ENCODE data around the gene FAM124A. TPM values are rescaled to one million over a fixed set of nuclear protein-coding genes. Genes with fewer than 3 reads are reported as not detected.

FAM124A gene
- total and polyA plus RNA-seq, 3 experiments from 2014 or later: 0.13 TPM; not detected in 2

DNA sequence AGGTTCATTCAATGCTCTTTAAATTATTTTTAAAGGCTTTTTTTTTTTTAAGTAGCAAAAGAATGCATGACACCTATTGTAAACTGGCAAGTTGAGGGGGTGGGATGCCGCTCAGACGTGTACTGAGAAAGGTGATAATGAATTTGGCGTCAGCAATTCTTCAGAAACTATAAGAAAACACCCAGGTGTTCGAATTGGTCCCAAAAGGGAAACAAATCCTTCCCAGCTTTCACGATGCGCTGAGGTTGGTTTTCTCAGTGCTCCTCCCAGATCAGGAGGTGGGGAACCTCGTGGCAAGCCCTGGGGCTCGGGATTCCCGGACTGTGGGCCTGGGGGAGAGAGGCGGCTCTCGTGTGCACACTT, 543 bp upstream of the FAM124A start:
- Histone ChIP-seq H3K27me3 (ENCODE audit: insufficient read depth, low read length, poor library complexity, severe bottlenecking) (peaks cover 24% of the 10 kb centered on the region), H3K4me3 (ENCODE audit: low read length) (peak overlapping the region; percentile 59), H3K4me1 (ENCODE audit: insufficient read depth, low read length) (no peaks in the 10 kb centered on the region), H3K9me3 (ENCODE audit: low read length) (no peaks in the 10 kb centered on the region), H3K27ac (ENCODE audit: low read depth, low read length) (no peak overlapping the region), H3K36me3 (ENCODE audit: insufficient read depth, low read length) (no peaks in the 10 kb centered on the region)
- peak overlapping the region in 1 of 8 donors; percentile 52 for H3K27ac Mint-ChIP-seq
- peaks cover 0 to 16% (median 3%) of the 10 kb centered on the region in 3 donors for H3K4me1 Mint-ChIP-seq
- no peaks in the 10 kb centered on the region for H3K36me3 Mint-ChIP-seq
- H3K9me3 Mint-ChIP-seq: no peaks in the 10 kb centered on the region
- DNase-seq: no peak
- POLR2A ChIA-PET: no interaction called here
- peak overlapping the region; percentile 44 to 84 (median 68) for H3K4me3 Mint-ChIP-seq
- CTCF ChIA-PET: no interaction called here
- H3K27me3 Mint-ChIP-seq: peaks cover 49 to 76% of the 10 kb centered on the region in 2 donors

DNA sequence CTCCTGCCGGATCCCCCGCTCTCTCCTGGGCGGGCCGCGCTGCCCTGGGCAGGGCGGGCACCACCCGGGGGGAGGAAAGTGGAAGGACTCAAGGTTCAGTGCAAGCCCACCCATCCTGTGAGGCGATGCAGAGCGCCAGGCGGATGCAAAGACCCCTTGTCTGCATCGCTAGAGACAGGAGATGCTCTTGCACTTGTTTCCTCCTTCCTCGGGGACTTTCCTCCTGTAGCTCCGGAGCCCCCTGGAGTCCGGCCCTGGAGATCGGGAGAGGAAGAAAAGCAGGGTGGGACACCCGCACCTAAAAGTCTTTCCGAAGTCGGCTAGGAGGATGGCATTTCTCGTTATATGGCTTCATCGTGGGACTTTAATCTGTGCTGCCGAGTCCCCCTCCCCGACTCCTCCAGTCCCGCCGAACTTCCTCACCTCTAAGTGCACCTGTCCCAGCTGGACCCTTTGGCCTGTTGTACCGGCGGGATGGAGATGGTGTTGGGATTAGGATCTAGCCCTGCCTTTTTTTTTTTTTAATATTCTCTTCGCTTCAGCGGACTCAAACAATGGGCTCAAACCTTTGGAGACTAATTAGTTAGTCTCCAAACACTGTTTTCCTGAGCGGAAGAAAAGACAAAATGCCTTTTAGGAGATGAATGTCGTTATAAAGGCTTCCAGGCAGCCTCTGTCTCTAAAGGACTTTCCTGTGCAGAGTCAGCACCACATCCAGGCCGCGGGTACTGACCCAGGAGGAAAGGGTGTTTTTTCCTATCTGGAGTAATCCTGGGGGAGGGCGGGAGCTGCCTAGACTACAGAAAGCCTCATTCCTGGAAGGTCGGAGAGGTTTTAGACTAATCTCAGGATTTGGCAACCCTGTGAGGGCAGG, 725 bp downstream of the FAM124A start:
- Histone ChIP-seq H3K9me3 (ENCODE audit: low read length) (no peaks in the 10 kb centered on the region), H3K36me3 (ENCODE audit: insufficient read depth, low read length) (no peaks in the 10 kb centered on the region), H3K27ac (ENCODE audit: low read depth, low read length) (no peak overlapping the region), H3K4me1 (ENCODE audit: insufficient read depth, low read length) (no peaks in the 10 kb centered on the region), H3K4me3 (ENCODE audit: low read length) (no peak overlapping the region), H3K27me3 (ENCODE audit: insufficient read depth, low read length, poor library complexity, severe bottlenecking) (peaks cover 32% of the 10 kb centered on the region)
- POLR2A ChIA-PET: interaction anchor here (0.7 kb wide), 1 partner anchor 33 kb away, joined by 4 read pairs; no protein-coding TSS in a partner anchor
- Mint-ChIP-seq H3K4me1 (peaks cover 0 to 16% (median 3%) of the 10 kb centered on the region in 3 donors), H3K27me3 (peaks cover 47 to 70% of the 10 kb centered on the region in 2 donors), H3K36me3 (no peaks in the 10 kb centered on the region), H3K4me3 (peak overlapping the region; percentile 45 to 71 (median 62)), H3K27ac (no peak overlapping the region), H3K9me3 (no peaks in the 10 kb centered on the region)
- CTCF ChIA-PET: no interaction called here
- DNase-seq: no peak

DNA sequence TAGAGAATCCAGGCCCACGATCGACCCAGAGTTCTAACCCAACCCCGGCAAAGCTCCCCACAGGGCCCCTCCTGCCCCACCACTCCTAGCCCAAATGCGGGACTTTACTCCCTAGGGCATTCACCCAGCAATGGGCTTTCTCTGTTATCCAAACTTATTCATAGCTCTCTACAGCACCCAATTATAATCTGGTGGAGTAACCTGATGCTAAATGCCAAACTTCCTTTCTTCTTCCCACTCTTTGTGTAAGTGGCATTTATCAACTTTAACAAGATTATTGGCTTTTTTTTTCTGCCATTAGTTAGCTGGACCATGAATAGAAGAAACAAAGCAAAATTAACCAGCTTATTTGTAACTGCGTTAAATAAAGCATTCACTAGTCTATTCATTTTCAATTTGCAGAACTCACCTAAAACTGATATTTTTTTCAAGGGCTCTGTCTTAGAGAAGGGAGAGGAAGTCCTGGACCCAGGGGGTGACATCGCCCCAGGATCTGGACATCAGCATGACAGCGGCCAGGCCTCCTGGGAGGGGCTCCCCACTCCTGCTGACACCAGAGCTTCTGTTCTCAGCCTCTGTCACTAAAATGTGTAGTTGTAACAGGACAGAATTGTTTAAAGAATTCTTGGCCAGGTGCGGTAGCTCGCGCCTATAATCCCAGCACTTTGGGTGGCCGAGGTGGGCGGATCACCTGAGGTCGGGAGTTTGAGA, 1.5 kb downstream of the FAM124A start:
- Mint-ChIP-seq H3K4me3 (peak overlapping the region in 5 of 7 donors; percentile 44 to 65 (median 57)), H3K4me1 (peaks cover 0 to 16% (median 3%) of the 10 kb centered on the region in 3 donors), H3K36me3 (no peaks in the 10 kb centered on the region), H3K27ac (no peak overlapping the region), H3K27me3 (peaks cover 45 to 67% of the 10 kb centered on the region in 2 donors), H3K9me3 (no peaks in the 10 kb centered on the region)
- ChIA-PET CTCF (no interaction called here), POLR2A (interaction anchor here (0.7 kb wide), 2 partner anchors 34 to 565 kb away, joined by 3 to 4 read pairs; no protein-coding TSS in a partner anchor)
- Histone ChIP-seq H3K4me3 (ENCODE audit: low read length) (no peak overlapping the region), H3K4me1 (ENCODE audit: insufficient read depth, low read length) (no peaks in the 10 kb centered on the region), H3K27me3 (ENCODE audit: insufficient read depth, low read length, poor library complexity, severe bottlenecking) (peaks cover 32% of the 10 kb centered on the region), H3K9me3 (ENCODE audit: low read length) (no peaks in the 10 kb centered on the region), H3K36me3 (ENCODE audit: insufficient read depth, low read length) (no peaks in the 10 kb centered on the region), H3K27ac (ENCODE audit: low read depth, low read length) (no peak overlapping the region)
- DNase-seq: no peak

DNA sequence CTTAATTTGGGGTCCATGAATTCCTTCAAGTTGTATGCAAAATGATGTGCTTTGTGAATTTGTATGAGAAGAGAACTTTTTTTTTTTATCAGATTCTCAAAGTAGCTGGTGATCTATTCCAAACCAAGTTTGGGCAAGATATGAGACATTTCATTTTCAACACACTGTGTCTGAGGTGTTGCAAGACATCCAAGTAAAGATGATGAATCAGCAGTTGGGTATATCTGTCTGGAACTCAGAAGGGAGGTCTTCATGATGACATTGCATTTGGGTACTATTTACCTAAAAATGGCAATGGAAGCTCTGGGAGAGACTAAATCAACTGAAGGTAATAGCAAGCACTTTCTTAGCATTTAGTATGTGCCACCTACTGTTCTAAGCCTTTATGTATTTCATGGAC, 2.8 kb downstream of the FAM124A start:
- H3K4me1 ChIP-seq (ENCODE audit: insufficient read depth, low read length): no peaks in the 10 kb centered on the region
- peaks cover 32% of the 10 kb centered on the region for H3K27me3 ChIP-seq (ENCODE audit: insufficient read depth, low read length, poor library complexity, severe bottlenecking)
- ChIA-PET CTCF (interaction anchor here (1.2 kb wide), 1 partner anchor 11 kb away, joined by 3 read pairs; no protein-coding TSS in a partner anchor), POLR2A (no interaction called here)
- H3K36me3 ChIP-seq (ENCODE audit: insufficient read depth, low read length): no peaks in the 10 kb centered on the region
- H3K9me3 Mint-ChIP-seq: no peaks in the 10 kb centered on the region
- no peaks in the 10 kb centered on the region for H3K9me3 ChIP-seq (ENCODE audit: low read length)
- no peaks in the 10 kb centered on the region for H3K36me3 Mint-ChIP-seq
- H3K4me3 ChIP-seq (ENCODE audit: low read length): no peak overlapping the region
- H3K27me3 Mint-ChIP-seq: peaks cover 45 to 70% of the 10 kb centered on the region in 2 donors
- no peak overlapping the region for H3K27ac ChIP-seq (ENCODE audit: low read depth, low read length)
- H3K4me3 Mint-ChIP-seq: peak overlapping the region in 1 of 7 donors; percentile 39
- peaks cover 0 to 16% (median 3%) of the 10 kb centered on the region in 3 donors for H3K4me1 Mint-ChIP-seq
- DNase-seq: no peak
- H3K27ac Mint-ChIP-seq: no peak overlapping the region

DNA sequence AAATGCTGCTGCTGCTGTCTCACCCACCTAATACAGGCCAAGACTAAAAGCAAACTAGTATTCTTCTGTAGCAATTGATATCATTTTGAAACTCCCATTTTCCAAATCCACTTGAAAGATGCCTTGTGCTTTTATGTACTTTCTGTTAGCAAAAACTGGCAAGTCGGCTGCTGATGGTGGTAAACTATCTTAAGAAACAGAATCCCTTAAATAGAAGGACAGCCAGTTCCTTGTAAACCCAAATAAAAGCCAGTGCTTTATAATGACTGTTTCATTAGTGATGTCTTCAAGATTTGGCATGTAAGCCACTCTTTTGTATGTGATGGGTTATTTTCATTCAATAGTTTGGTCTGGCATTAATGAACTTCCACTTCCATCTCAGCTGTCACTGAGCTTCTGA, 5.2 kb downstream of the FAM124A start:
- Mint-ChIP-seq H3K36me3 (no peaks in the 10 kb centered on the region), H3K27ac (no peak overlapping the region), H3K9me3 (no peaks in the 10 kb centered on the region), H3K4me1 (peaks cover 0 to 6% (median 1%) of the 10 kb centered on the region in 3 donors), H3K4me3 (no peak overlapping the region), H3K27me3 (peaks cover 38 to 70% of the 10 kb centered on the region in 2 donors)
- CTCF ChIA-PET: no interaction called here
- Histone ChIP-seq H3K4me1 (ENCODE audit: insufficient read depth, low read length) (no peaks in the 10 kb centered on the region), H3K9me3 (ENCODE audit: low read length) (no peaks in the 10 kb centered on the region), H3K27ac (ENCODE audit: low read depth, low read length) (no peak overlapping the region), H3K27me3 (ENCODE audit: insufficient read depth, low read length, poor library complexity, severe bottlenecking) (peaks cover 35% of the 10 kb centered on the region), H3K4me3 (ENCODE audit: low read length) (no peak overlapping the region), H3K36me3 (ENCODE audit: insufficient read depth, low read length) (no peaks in the 10 kb centered on the region)
- no peak for DNase-seq
- POLR2A ChIA-PET: no interaction called here

DNA sequence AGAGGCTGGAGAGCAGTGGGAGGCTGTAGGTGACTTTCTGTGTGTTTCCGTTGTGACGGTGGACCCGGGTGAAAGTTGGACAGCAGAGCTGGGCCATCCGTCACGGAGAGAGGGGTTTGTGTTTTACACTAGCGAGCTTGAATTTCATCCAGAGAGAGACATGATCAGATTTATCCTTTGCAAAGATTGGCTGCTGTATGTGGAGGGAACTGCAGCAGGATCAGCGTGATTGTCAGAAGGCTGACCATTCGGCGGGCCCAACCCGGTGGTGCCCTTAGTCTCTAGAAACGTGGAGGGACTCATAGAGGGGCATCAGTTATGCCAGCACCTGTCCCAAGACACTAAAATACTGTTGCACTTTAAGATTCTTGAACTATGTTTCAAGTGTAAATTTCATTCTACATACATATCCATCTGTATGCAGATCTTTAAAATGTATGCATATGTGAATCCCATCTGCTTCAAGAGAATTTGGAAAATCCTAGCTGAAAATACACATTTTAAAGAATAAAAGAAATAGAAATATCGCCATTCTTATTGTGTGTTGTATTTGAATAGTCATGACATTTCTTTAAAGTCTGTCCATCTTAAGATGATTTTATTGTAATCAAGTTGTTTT, 7.0 kb downstream of the FAM124A start:
- no peaks in the 10 kb centered on the region for H3K4me1 ChIP-seq (ENCODE audit: insufficient read depth, low read length)
- no peaks in the 10 kb centered on the region for H3K36me3 ChIP-seq (ENCODE audit: insufficient read depth, low read length)
- H3K27me3 ChIP-seq (ENCODE audit: insufficient read depth, low read length, poor library complexity, severe bottlenecking): peaks cover 25% of the 10 kb centered on the region
- H3K27me3 Mint-ChIP-seq: peaks cover 33 to 64% of the 10 kb centered on the region in 2 donors
- no peaks in the 10 kb centered on the region for H3K9me3 ChIP-seq (ENCODE audit: low read length)
- H3K4me3 ChIP-seq (ENCODE audit: low read length): no peak overlapping the region
- no peak overlapping the region for H3K4me3 Mint-ChIP-seq
- POLR2A ChIA-PET: no interaction called here
- H3K4me1 Mint-ChIP-seq: no peaks in the 10 kb centered on the region
- CTCF ChIA-PET: no interaction called here
- H3K27ac ChIP-seq (ENCODE audit: low read depth, low read length): no peak overlapping the region
- peak overlapping the region in 1 of 8 donors; percentile 2 for H3K27ac Mint-ChIP-seq
- no peaks in the 10 kb centered on the region for H3K9me3 Mint-ChIP-seq
- no peaks in the 10 kb centered on the region for H3K36me3 Mint-ChIP-seq
- no peak for DNase-seq

DNA sequence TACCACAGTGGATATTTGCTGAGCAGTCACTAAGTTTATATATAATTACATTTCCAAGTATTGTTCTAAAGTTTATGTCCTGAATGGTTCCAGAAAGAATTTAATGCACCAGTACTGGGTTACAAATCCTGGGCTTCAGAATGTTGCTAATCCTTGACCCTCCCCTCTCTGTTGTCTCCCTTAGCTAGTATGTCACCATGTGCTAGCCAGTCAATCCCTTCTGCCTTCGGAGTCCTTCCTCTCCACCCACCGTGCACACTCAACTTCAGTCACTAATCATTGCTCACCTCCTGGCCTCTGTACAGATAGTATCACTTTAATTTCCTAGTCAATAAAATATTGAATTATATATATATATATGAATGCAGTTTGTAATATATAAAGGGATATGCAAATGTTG, 7.5 kb downstream of the FAM124A start:
- H3K4me3 ChIP-seq (ENCODE audit: low read length): no peak overlapping the region
- no peaks in the 10 kb centered on the region for H3K4me1 ChIP-seq (ENCODE audit: insufficient read depth, low read length)
- no peaks in the 10 kb centered on the region for H3K9me3 Mint-ChIP-seq
- DNase-seq: no peak
- H3K27ac Mint-ChIP-seq: no peak overlapping the region
- POLR2A ChIA-PET: no interaction called here
- no peaks in the 10 kb centered on the region for H3K36me3 ChIP-seq (ENCODE audit: insufficient read depth, low read length)
- no peaks in the 10 kb centered on the region for H3K36me3 Mint-ChIP-seq
- H3K4me3 Mint-ChIP-seq: no peak overlapping the region
- CTCF ChIA-PET: no interaction called here
- H3K4me1 Mint-ChIP-seq: no peaks in the 10 kb centered on the region
- H3K27ac ChIP-seq (ENCODE audit: low read depth, low read length): no peak overlapping the region
- no peaks in the 10 kb centered on the region for H3K9me3 ChIP-seq (ENCODE audit: low read length)
- H3K27me3 ChIP-seq (ENCODE audit: insufficient read depth, low read length, poor library complexity, severe bottlenecking): peaks cover 25% of the 10 kb centered on the region
- peaks cover 28 to 59% of the 10 kb centered on the region in 2 donors for H3K27me3 Mint-ChIP-seq

Data from CD8-positive, alpha-beta memory T cell (primary cell).